ENCODE data around the gene DUS4L.
"Not testable (repeated sequence)": the region's sequence is repeated elsewhere in the genome, so short reads cannot be mapped to it uniquely, and the experiment has no call there.

DUS4L gene, protein sequence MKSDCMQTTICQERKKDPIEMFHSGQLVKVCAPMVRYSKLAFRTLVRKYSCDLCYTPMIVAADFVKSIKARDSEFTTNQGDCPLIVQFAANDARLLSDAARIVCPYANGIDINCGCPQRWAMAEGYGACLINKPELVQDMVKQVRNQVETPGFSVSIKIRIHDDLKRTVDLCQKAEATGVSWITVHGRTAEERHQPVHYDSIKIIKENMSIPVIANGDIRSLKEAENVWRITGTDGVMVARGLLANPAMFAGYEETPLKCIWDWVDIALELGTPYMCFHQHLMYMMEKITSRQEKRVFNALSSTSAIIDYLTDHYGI

DNA sequence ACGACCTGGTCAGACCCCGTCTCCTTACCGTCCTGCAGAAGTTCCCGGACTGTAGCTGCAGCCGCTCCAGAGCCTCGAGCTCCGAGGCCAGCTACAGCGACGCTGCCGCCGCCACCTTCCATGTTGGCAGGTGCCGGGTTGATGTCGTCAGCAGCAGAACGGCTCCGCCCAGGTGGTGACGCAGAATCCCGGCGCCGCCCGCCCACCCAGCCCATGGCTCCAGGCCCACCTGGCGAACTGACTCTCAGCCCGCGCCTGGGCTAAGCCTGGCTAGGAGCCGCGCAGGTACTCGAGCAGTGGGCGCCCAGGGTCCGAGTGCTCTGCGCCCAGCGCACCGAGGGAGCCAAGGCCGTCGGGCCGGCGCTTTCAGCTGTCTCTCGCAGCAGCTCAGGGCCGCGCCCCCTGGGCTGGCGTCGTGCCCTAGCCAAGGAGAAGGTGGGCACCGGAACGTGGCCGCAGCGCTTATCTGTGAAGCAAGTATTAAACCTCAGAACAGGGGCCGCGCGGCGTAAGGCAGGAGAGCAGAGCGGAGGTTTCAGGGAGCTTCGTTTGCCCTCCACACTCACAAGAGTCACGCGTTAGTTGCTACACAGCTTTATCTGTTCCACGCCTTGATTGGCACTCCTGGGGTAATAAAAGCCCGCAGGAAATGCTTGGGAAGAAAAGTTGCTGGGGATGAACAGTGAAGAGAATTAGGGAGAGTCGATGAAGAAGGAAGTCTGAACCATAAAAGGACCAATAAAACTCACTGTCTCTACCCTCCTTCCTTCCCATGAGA is at the start of gene DUS4L, which contains the start of gene COG5:
DUS4L (plus strand) TSS at position 197 of the 778 bp plus-strand sequence. CDS start 3,100 bp downstream, outside the sequence.
COG5 (minus strand) TSS at position 146 of the 778 bp plus-strand sequence; CDS start at position 122, 24 bp downstream.
- DNase-seq (ENCODE audit: low spot score): peak; percentile 73

DNA sequence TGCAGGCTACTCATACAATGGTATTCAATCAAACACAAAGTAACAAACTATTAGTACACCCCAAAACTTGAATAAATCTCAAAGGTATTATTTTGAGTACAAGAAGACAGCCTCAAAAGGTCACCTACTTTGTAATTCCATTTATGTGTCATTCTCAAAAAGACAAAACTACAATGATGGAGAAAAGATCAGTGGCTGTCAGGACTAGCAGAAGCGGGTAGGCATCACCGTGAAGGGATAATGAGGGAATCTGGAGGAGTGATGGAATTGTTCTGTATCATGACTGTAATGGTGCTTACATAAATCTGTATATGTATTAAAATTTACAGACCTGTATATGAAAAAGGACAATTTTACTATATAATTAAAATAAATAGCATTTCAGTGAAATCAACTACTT is 37.1 kb upstream of the DUS4L start:
- no peak for DNase-seq (ENCODE audit: low spot score)

DNA sequence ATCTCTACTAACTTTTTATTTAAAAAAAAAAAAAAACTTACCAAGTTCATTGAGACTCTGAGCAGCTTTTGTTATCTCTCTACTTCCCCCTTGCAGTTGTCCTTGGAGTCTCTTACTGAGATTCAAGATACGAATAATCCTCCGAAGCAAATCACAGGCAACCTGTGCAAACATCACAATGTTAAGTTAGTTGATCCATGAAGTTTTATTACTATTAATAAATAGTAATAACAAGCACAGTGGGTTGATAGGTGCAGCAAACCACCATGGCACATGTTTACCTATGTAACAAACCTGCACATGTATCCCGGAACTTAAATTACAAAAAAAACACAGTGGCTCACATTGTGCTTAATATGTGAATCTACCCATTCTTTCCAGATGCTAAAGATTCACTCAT is 36.6 kb upstream of the DUS4L start:
- no peak for DNase-seq (ENCODE audit: low spot score)

DNA sequence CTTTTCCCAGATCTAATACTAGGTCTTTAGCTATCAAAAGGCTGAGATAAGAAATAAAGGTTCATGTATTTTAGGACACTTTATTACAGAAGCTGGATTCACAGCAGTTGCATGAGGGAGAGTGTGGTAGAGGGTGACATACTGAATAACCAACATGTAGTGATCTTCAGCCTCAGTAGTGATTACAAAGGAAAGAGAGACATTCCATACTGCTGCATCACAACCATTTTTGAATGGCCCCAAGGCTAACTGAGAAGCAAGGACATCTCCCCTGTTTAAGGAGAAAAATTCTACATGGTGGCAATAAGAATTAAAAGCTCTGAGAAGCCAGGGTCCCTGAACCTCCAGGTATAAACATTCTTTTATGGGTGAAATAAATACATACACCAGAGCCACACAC is 35.3 kb upstream of the DUS4L start:
- DNase-seq (ENCODE audit: low spot score): no peak

DNA sequence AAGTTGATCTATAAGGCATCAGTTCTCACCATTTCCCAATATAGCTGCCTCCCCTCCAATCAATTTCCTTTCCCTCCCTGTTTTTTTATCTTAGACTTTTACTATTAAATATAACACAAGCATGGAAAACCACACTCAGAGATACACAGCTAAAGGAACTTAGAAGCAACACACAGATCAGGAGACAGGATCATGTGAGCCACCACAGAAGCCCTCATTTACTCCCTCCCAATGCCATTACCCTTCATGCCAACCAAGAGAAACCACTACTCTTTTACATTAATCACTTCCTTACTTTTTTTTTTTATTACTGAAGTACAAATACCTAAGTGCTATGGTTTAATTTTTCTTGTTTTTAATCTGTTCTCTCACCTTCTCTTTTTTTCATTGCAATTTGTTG is 33.0 kb upstream of the DUS4L start:
- no peak for DNase-seq (ENCODE audit: low spot score)

DNA sequence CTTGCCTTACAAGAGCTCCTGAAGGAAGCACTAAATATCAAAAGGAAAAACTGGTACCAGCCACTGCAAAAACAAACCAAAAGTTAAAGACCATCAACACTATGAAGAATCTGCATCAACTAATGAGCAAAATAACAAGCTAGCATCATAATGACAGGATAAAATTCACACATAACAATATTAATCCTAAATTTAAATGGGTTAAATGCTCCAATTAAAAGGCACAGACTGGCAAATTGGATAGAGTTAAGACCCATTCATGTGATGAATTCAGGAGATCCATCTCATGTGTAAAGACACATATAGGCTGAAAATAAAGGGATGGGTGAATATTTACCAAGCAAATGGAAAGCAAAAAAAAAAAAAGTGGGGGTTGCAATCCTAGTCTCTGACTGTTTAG is 29.6 kb upstream of the DUS4L start:
- DNase-seq (ENCODE audit: low spot score): no peak

DNA sequence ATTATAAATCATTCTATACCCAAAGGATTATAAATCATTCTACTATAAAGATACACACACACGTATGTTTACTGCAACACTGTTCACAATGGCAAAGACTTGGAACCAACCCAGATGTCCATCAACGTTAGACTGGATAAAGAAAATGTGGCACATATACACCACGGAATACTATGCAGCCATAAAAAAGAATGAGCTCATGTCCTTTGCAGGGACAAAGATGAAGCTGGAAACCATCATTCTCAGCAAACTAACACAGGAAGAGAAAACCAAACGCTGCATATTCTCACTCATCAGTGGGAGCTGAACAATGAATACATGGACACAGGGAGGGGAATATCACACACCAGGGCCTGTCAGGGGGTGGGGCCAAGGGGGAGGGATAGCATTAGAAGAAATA is 26.5 kb upstream of the DUS4L start:
- DNase-seq (ENCODE audit: low spot score): not testable (repeated sequence)

DNA sequence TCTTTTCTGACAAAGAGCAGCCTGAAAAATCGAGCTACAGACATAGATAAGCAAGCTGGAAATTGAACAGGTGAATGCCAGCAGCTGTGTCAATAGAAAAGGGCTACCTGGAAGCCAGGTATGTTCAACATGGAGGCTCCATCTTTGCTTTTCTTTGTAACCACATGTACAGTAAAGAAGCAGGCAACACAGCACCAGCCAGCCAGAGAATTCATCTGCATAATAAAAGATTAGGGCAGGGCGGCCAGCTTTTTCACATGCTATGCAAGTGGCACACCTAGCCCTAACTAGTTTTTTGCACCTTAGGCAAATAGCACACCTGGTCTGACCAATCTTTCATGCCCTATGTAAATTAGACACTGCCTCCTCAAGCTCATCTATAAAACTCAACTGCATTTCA is 25.8 kb upstream of the DUS4L start:
- no peak for DNase-seq (ENCODE audit: low spot score)

DNA sequence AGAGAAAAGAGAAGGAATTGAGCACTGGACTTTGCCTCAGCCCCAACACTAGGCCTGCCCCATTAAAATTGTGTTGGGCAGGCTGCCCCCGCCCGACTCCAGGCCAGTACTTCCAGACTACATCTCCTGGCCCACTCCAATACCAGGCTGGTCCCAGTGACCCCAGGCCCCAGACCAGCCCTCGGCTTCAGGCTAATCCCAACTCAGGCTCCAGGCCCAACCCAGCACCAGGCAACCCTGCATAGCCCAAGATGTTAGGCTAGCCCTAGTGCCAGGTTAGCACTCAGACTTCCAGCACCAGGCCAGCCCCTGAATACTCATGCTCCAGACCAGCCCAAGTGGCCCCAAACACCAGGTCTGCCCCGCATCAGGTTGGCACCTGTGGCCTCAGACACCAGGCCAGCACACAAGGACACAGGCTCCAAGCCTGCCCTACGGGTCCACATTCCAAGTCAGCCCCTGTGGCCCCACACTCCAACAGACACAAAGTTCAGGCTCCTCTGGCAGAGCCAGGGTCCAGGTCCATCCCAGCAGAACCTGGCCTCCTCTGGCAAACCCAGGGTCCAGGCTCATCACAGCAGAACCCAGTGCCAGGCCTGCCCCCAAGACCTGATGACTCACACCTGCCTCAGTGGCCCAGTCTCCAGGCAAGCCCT is 20.3 kb upstream of the DUS4L start:
- DNase-seq (ENCODE audit: low spot score): no peak

DNA sequence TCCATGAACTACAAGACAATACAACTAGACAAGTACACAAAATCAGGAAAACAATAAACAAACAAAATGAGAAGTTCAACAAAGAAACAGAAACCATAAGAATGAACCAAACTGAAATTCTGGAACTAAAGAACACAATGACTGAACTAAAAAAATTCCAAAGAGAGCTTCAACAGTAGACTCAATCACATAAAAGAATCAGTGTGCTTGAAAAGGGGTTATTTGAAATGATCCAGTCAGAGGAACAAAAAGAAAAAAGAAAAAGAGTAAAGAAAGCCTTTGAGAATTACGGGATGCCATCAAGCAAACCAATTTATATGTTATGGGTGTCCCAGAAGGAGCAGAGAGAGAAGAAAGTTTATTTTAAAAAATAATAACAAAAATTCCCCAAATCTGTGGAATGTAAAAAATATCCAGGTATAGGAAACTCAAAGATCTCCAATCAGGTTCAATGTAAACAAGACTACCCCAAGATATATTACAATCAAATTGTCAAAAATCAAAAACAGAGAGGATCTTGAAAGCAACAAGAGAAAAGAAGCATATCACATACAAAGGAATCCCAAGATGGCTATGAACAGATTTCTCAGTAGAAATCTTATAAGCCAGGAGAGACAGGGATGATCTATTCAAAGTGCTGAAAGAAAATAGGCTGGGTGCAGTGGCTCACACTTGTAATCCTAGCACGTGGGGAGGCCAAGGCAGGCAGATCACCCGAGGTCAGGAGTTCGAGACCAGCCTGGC is 18.8 kb upstream of the DUS4L start:
- DNase-seq (ENCODE audit: low spot score): no peak

DNA sequence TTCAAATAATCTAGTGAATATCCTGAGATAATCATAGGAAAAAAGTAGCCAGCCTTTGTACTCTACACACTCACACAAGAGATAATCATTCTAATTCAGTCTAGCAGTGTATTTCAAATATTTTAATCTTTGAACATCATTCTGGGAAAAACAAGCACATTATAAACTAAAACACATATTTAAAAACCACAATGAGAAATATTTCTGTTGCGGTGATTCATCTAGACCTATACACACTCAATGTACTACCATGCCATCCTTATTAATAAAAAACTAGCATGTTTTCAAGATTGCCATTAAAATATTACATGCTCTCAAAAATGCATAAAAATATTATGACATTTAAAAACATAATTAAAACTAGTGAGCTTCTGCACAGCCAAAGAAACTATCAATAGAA is 11.8 kb upstream of the DUS4L start:
- no peak for DNase-seq (ENCODE audit: low spot score)

DNA sequence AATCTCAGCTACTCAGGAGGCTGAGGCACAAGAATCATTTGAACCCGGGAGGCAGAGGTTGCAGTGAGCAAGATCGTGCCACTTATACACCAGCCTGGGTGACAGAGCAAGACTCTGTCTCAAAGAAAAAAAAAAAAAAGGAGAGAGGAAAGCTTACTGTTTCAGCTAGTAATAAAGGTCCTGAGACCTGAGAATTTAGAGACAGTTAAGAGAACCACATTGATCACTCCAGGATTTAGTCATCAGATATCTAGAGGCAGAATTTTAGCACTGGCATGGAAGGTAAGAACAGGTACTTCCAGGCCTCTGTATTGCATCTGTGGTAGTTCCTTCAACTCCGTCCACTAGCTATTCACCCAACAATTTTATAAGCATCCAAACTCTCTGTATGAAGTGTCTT is 7.9 kb upstream of the DUS4L start:
- no peak for DNase-seq (ENCODE audit: low spot score)

DNA sequence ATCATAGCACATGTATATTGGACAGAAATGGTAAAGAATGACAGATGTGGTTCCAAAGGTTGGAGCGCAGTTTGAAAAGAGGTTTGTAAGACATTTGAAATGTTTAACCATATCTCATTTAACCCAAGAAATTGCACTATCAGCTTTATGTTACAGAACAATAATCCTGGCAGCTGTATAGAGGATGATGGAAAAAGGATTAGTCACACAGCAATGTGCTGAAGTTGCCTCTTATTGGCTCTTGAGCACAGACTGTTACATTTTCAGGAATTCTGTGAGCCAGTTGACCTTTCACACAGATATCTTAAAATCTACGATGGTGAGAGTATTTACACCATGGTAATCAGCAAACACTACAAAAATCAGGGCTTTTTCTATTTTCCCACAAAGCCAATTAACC is 3.9 kb upstream of the DUS4L start:
- no peak for DNase-seq (ENCODE audit: low spot score)

DNA sequence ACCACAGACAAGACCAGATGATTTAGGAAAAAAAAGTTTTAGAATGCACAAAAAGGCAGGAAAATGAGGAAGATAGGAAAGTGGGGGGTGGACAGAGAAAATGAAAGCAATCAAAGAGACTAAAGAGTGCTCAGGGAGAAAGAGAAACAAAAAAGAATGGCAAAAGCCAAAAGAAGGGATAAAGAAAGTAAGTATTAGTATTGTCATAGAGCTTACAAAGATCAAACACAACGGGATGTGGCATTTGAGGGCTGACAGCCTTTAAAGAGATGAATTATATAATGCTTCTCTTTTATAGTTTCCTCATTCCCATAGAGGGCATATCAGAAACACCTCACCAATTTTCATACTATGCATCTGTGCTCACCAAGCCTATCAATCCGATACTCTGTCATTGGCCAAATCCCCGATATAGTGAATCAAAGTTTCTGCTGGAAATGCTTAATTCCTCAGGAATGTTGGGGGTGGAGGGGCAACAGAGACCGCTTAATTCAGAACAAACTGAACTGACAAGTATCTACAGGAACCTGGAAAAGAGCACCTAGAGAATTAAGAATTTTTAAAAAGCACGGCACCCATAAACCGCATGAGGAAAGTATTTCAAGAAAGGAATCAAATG is 2.8 kb upstream of the DUS4L start:
- no peak for DNase-seq (ENCODE audit: low spot score)

DNA sequence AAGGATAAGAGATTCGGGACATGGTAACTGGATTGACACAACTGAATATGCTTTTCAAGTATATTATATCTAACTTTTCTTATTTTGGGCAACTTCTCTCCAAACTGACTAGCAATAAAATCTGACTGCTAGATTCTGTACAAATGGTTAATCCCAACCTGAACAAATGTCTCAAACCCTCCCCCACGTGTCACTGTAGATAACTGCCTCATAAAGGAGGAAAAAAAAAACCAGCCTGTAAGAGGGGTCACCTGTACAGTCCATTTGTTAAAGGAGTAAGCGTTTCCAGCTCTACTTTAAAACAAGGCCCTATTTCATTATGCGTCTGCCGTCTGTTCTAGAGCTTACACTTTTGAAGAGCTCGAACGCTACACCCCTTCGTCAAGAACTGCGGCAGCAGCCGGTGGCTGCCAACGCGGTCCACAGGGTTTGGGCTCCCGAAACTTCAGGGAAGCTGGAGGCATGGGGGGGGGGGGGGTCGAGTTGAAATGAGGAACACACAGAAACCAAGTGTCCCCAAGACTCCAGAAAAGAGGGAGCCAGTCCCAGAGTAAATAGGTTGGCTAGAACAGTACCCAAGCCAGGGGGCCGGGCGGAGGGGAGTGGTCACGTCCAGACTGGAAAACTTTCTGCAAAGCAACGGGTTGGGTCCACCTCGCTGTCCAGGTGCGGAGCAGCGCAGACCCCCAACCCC is 543 bp upstream of the DUS4L start:
- DNase-seq (ENCODE audit: low spot score): no peak

DNA sequence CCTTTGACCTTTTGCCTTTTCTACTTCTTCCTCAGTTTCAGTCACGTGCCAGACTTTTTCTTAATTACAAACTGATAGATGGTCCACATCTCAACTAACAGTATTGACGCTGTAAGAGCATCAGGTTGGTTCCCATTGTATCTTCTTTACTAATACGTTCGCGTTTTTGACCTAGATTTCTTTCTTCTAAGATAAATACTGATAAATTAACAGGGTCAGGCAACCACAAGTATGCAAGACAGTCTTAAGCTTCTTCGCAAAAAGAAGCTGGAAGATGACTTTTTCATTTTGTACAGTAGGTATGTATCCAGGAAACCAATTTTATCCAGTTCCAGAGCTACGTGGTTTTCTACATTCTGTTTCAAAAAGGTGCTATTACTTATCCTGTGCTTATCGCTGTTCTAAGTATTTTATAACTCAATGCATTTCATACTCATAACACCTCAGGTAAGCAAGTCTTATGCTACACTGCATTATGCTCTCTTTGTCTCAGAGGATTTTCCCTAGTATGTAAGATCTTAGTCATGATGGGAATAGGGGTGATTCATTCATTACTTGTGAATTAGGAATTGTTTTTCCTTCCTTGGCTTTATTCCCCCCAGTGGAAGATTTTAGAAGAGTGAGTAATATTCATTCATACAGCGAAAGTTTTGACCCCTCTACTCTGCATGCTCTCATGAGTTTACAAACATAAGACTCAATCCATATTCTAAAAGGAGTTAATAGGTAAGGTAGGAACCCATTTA is 955 bp downstream of the DUS4L start:
- no peak for DNase-seq (ENCODE audit: low spot score)

DNA sequence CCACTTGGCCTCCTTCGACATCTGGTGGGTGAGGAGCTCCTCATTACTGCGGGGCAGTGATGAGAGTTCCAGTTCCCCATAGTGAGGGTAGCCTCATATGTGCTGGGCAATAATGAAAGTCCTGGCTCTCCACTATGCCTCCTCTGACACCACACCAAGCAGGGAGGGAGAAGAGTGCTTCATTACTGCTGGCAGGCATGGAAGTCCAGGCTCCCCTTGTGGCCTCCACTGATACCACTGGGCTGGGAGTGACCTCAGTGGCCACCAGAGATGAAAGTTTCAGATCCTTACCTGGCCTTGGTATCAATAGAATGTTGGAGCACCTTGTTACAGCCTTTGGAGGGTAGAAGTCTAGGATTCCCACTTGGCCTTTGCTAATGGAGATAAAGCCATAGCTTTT is 6.5 kb downstream of the DUS4L start:
- DNase-seq (ENCODE audit: low spot score): no peak

DNA sequence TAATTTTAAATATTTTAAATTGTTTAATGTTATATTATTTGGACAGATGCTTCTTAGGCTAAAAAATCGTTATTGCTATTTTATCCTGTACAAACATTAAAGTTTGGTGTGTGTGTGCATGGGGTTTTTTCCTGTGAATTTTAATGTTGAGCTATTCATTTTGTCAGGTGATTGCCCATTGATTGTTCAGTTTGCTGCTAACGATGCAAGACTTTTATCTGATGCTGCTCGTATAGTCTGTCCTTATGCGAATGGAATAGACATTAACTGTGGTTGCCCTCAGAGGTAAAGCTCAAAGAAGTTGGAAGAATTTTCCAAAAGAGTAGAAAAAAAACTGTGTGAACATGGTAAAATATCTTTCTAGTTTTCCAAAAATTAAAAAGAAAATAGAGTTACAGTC is 9.8 kb downstream of the DUS4L start:
- DNase-seq (ENCODE audit: low spot score): no peak

DNA sequence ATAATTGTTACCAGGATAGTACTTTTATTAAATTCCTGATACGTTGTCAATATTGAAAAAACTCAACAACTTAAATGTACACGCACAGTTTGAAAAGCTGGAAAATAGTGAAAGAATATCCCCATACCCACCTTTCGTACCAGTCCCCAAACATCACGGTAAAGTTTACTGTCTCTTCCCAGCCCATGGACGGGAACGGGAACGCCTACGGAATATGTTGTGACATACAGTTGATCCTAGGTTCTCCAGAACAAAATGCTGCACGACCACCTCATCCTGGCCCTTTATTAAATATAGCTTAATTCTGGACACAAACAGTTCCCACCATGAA is 15.7 kb downstream of the DUS4L start:
- DNase-seq (ENCODE audit: low spot score): no peak

DNA sequence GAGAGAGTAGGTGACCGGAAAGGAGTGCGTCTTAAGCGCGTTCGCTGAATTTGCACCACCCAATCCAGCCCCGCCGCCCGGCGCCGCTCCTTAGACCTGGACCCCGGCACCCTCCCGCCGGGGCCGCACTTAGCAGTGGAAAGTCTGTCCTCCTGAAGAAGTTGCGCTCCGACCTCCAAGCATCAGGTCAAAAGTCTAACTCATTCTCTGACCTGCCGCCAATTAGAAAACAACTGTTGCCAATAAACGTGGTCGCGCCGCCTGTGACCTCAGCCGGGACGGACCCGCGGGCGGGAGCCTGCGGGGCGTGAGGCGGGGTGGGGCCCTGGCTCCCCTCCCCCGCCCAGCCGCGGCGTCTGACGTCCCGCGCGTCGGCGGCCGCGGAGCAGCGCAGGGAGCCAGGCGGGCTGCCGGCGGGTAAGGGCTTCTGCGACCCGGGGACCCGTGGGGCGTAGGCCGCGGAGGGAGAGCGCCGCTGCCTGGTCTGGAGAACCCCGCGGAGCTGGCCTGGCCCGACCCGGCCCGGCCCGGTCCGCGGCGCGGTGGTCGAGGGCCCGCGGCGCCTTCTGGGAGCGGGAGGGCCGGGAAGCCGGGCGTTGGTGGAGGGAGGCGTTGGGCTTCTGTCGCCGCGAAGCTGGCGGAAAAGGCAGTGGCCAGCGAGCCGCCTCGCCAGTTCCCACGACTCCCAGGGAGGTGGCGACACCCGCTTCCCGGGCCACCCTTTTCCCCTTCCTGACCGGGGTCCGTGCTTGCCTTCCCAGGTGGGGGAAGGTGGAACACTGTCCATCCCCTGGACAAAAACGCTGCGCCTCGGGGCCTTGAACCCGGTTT is 16.3 kb downstream of the DUS4L start, which contains the start of gene BCAP29:
BCAP29 (plus strand) TSS at position 362 of the 831 bp plus-strand sequence. CDS start 527 bp downstream, outside the sequence.
- peak; percentile 70 for DNase-seq (ENCODE audit: low spot score)

Data from globus pallidus (tissue), 1 donor.